Tibial nerve (tissue), 3 donors: Measurements from ENCODE around the gene URI1.

Experiments used
- POLR2A ChIP-seq, 2 donors: fragments of 450-650 bp; IDR thresholded peaks; one replicate each; pipeline ENCODE4 v1.6.1; 2017; ENCODE audit warnings: antibody characterized with exemption in 2 of 2, mild to moderate bottlenecking in 2 of 2, moderate library complexity in 2 of 2
- TF ChIP-seq, protein P1 (sequence below), 5 experiments: fragments of 200-600 bp in 3 of 5; fragments of 450-650 bp in 2 of 5; sonication (generic) in 3 of 5; IDR thresholded peaks; one replicate each; pipeline ENCODE4 v1.5.1; 2016 to 2019; ENCODE audit warnings: antibody characterized with exemption in 5 of 5, mild to moderate bottlenecking in 3 of 5, moderate library complexity in 2 of 5

GRCh38 chr19:29983568-29983967 is 41.5 kb downstream of the URI1 start:
- TF ChIP-seq POLR2A (IDR thresholded peaks at IDR 0.05) = no peak
- TF ChIP-seq, protein P1, sequence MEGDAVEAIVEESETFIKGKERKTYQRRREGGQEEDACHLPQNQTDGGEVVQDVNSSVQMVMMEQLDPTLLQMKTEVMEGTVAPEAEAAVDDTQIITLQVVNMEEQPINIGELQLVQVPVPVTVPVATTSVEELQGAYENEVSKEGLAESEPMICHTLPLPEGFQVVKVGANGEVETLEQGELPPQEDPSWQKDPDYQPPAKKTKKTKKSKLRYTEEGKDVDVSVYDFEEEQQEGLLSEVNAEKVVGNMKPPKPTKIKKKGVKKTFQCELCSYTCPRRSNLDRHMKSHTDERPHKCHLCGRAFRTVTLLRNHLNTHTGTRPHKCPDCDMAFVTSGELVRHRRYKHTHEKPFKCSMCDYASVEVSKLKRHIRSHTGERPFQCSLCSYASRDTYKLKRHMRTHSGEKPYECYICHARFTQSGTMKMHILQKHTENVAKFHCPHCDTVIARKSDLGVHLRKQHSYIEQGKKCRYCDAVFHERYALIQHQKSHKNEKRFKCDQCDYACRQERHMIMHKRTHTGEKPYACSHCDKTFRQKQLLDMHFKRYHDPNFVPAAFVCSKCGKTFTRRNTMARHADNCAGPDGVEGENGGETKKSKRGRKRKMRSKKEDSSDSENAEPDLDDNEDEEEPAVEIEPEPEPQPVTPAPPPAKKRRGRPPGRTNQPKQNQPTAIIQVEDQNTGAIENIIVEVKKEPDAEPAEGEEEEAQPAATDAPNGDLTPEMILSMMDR (IDR thresholded peaks at IDR 0.05) = no peak
